ENCODE measurements around the gene FOXO3. TPM values are rescaled to one million over a fixed set of nuclear protein-coding genes. Genes with fewer than 3 reads are reported as not detected.

FOXO3 gene
- total and polyA plus RNA-seq, 2 of the 8 experiments (the other 6 are each of a cell fraction or from before 2014, with no cell fraction given): 13.1 to 19.3 TPM

- Histone ChIP-seq H4K91ac (replicated peaks; ENCODE audit: insufficient read length, low read length) (no peak overlapping the region), H2BK5ac (ENCODE audit: low read depth, low read length) (no peak overlapping the region), H3K18ac (ENCODE audit: extremely low read depth, low read length) (no peak overlapping the region; the same call in 1 of the 2 replicates), H3K79me2 (ENCODE audit: control insufficient read depth in 1 of 2, insufficient read depth in 2 of 2, low read length in 2 of 2) (peaks cover 0 to 26% of the 10 kb centered on the region in 2 experiments; a peak in 2 of 4 replicates), H3K14ac (ENCODE audit: insufficient read length) (no peak overlapping the region), H3K27me3 (replicated peaks in 1 of 4; ENCODE audit: control insufficient read depth in 3 of 4, extremely low read depth in 1 of 4, insufficient read depth in 3 of 4, low read length in 3 of 4) (no peaks in the 10 kb centered on the region), H3K9me3 (ENCODE audit: insufficient read depth in 2 of 2, low read depth in 1 of 2, low read length in 1 of 2) (no peaks in the 10 kb centered on the region), H2BK20ac (ENCODE audit: low read length) (no peak overlapping the region), H2BK12ac (ENCODE audit: low read depth, low read length) (no peak overlapping the region), H4K5ac (ENCODE audit: insufficient read length, low read depth, low read length) (no peak overlapping the region), H2AFZ (ENCODE audit: low read length) (no peak overlapping the region), H3K23ac (ENCODE audit: insufficient read length) (no peak overlapping the region), H3K23me2 (ENCODE audit: low read depth, low read length) (no peaks in the 10 kb centered on the region), H3K4ac (replicated peaks; ENCODE audit: insufficient read length, low read depth, low read length) (no peak overlapping the region), H3K4me2 (ENCODE audit: insufficient read depth in 1 of 2, low read depth in 2 of 2, low read length in 2 of 2) (no peak overlapping the region), H3K4me3 (ENCODE audit: extremely low read depth in 1 of 4, insufficient read depth in 2 of 4, low read depth in 3 of 4, low read length in 4 of 4) (no peak overlapping the region), H4K8ac (ENCODE audit: extremely low read depth, insufficient read depth, low read length) (no peak overlapping the region), H3K27ac (ENCODE audit: low read depth, low read length) (no peak overlapping the region), H3K56ac (replicated peaks; ENCODE audit: insufficient read length, low read depth, low read length) (no peak overlapping the region), H2BK15ac (ENCODE audit: low read length) (no peak overlapping the region), H2AK5ac (ENCODE audit: low read depth, low read length) (no peak overlapping the region), H4K20me1 (replicated peaks in 1 of 2; ENCODE audit: control insufficient read depth in 1 of 2, insufficient read depth in 2 of 2, low read length in 2 of 2) (no peaks in the 10 kb centered on the region), H3K79me1 (ENCODE audit: low read depth, low read length) (no peaks in the 10 kb centered on the region), H3K36me3 (ENCODE audit: control insufficient read depth in 2 of 4, insufficient read depth in 4 of 4, low read length in 3 of 4) (peaks cover 0 to 2% (median 0%) of the 10 kb centered on the region in 4 experiments; a peak in 3 of 8 replicates), H3K9ac (replicated peaks in 1 of 4; ENCODE audit: extremely low read depth in 1 of 4, low read depth in 3 of 4, low read length in 3 of 4) (peak overlapping the region in 1 of 4 experiments; percentile 4; a peak in 1 of 7 replicates), H2BK120ac (replicated peaks; ENCODE audit: low read depth, low read length) (no peak overlapping the region), H3K4me1 (replicated peaks in 1 of 4; ENCODE audit: control insufficient read depth in 3 of 4, insufficient read depth in 4 of 4, low read length in 3 of 4) (peaks cover 3 to 11% (median 6%) of the 10 kb centered on the region in 4 experiments; a peak in 4 of 7 replicates)
- FAIRE-seq (no peak), DNase-seq (ENCODE audit: low read depth in 1 of 2, low spot score in 2 of 2) (no peak)
- ChIA-PET POLR2A (ENCODE audit: partially characterized antibody) (no interaction called here), CTCF (ENCODE audit: partially characterized antibody) (interaction anchor here (0.7 to 1.3 kb wide), 2 partner anchors 107 to 125 kb away, joined by 3 read pairs; no protein-coding TSS in a partner anchor)
- 88% methylated on average over 3 of the region's 3 CpGs; no CpG with 5 or more reads in 1 of the 2 experiments for WGBS, 2 experiments (ENCODE audit: extremely low coverage in 1 of 2, insufficient coverage in 1 of 2, insufficient read length in 1 of 2, insufficient replicate concordance in 2 of 2, low coverage in 1 of 2, low lambda C conversion rate in 2 of 2, missing lambda C conversion rate in 1 of 2)
- TF ChIP-seq RNF2 (IDR thresholded peaks at IDR 0.05; ENCODE audit: borderline replicate concordance, low read depth, low read length, missing control alignments, poor library complexity, severe bottlenecking) (no peak), CEBPB (IDR thresholded peaks at IDR 0.05; ENCODE audit: low read depth, low read length) (no peak)
Observed at GRCh38 chr6:108665495-108666196, 104.9 kb downstream of the FOXO3 start.
